Activated naive CD4-positive, alpha-beta T cell treated with anti-CD3 and anti-CD28 coated beads, Interleukin-2, amount 10 ng/mL, durations not matched to agents 7 days and 5 days (primary cell): Measurements from ENCODE around the gene GABRA5.
"Not testable (repeated sequence)": the region's sequence is repeated elsewhere in the genome, so short reads cannot be mapped to it uniquely, and the experiment has no call there.

ENCODE experiments used
- CTCF ChIA-PET: fragments of 350-600 bp; sonication (Branson Sonifier 250); formaldehyde crosslinking; loops from one replicate; lab custom pipeline; 2021; ENCODE audit warnings: antibody characterized with exemption; lab: Charles Lee
- DNase-seq: peaks from one replicate; pipeline ENCODE4 v3.0.0-alpha.2; 2020
- H3K27ac Mint-ChIP-seq: one replicate; pipeline ENCODE4 v1.8.0; 2021; ENCODE audit warnings: mild to moderate bottlenecking, moderate library complexity, mixed read lengths
- H3K27me3 Mint-ChIP-seq: one replicate; pipeline ENCODE4 v1.8.0; 2021; ENCODE audit warnings: mild to moderate bottlenecking, mixed read lengths
- H3K36me3 Mint-ChIP-seq: one replicate; pipeline ENCODE4 v1.8.0; 2021; ENCODE audit warnings: mixed read lengths
- H3K4me1 Mint-ChIP-seq: one replicate; pipeline ENCODE4 v1.8.0; 2021; ENCODE audit warnings: mixed read lengths
- H3K4me3 Mint-ChIP-seq: one replicate; pipeline ENCODE4 v1.8.0; 2021; ENCODE audit warnings: mild to moderate bottlenecking, moderate library complexity, mixed read lengths
- H3K9me3 Mint-ChIP-seq: one replicate; pipeline ENCODE4 v1.8.0; 2021; ENCODE audit warnings: mixed read lengths

Gene GABRA5

DNA sequence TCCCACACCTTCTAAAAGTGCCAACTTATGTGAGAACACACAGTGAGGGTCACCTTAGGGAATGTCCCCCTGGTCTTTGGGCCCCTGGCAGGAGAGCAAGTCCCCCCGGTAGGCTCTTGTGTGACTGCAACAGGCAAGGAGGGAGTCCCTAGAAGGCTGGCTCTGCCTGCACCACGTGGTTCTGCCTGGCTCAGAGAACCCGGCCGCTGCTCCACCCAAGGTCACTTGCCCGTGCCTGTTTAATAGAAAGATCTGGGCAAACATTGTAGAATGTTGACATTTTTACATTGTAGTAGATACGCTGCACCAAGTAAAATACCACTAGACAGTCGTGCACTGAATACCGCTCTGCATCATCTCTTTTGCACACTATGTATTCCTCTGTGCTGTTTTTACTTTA is 21.9 kb downstream of the GABRA5 start:
- H3K27me3 Mint-ChIP-seq: peaks cover 12% of the 10 kb centered on the region
- CTCF ChIA-PET: interaction anchor here (0.9 to 1.8 kb wide), 2 partner anchors 127 to 129 kb away, joined by 4 to 5 read pairs; no protein-coding TSS in a partner anchor
- peaks cover 8% of the 10 kb centered on the region for H3K9me3 Mint-ChIP-seq
- DNase-seq: no peak
- no peaks in the 10 kb centered on the region for H3K4me1 Mint-ChIP-seq
- H3K36me3 Mint-ChIP-seq: no peaks in the 10 kb centered on the region
- no peak overlapping the region for H3K4me3 Mint-ChIP-seq
- H3K27ac Mint-ChIP-seq: no peak overlapping the region

GRCh38 chr15:26889298-26889898 is 22.5 kb downstream of the GABRA5 start:
- DNase-seq: peak; percentile 73
- CTCF ChIA-PET: interaction anchor here (0.9 to 1.8 kb wide), 2 partner anchors 127 to 129 kb away, joined by 4 to 5 read pairs; no protein-coding TSS in a partner anchor
- Mint-ChIP-seq H3K4me1 (no peaks in the 10 kb centered on the region), H3K9me3 (peaks cover 10% of the 10 kb centered on the region), H3K4me3 (no peak overlapping the region), H3K36me3 (no peaks in the 10 kb centered on the region), H3K27ac (no peak overlapping the region), H3K27me3 (peaks cover 12% of the 10 kb centered on the region)

DNA sequence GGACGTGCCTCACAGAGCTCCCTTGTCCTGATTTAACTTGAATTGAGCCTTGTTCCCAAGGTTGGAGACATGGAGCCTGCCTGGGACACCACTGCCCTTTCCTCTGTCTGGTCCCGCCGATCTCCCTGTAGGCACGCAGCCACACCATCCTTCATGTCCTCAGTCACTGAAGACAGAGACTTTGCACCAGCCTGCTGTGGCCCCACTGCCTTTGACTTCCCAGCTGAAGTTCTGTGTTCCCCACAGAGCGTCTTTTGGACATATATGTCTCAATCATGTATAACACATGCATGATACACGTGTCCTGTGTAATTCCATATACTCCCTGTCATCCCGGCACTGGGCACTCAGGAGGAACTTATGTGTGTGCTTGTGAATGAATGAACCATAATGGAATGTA is 23.6 kb downstream of the GABRA5 start:
- CTCF ChIA-PET: interaction anchor here (1.2 to 1.8 kb wide), 5 partner anchors 15 to 468 kb away, joined by 4 to 11 read pairs (median 5); no protein-coding TSS in a partner anchor
- H3K27ac Mint-ChIP-seq: no peak overlapping the region
- peaks cover 17% of the 10 kb centered on the region for H3K9me3 Mint-ChIP-seq
- no peaks in the 10 kb centered on the region for H3K36me3 Mint-ChIP-seq
- peaks cover 12% of the 10 kb centered on the region for H3K27me3 Mint-ChIP-seq
- no peak for DNase-seq
- H3K4me3 Mint-ChIP-seq: no peak overlapping the region
- no peaks in the 10 kb centered on the region for H3K4me1 Mint-ChIP-seq

DNA sequence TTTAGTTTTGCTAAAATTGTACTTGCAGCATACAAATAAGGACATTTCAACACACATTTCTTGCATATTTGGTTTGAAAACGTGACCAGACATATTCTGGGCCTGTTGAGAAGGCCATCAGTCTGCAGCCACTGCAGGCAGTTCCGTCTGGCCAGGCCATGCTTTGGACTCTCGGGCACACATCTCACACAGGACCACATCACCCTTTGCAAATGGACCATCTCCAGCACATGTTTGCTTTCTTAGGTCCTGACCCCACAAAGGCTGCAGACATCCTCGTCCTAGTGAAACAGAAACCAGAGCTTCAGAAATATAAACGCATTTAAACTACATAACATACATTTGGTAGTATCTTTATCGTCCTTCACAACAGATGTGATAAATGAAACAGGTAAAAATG is 24.1 kb downstream of the GABRA5 start:
- H3K27ac Mint-ChIP-seq: no peak overlapping the region
- peaks cover 12% of the 10 kb centered on the region for H3K27me3 Mint-ChIP-seq
- H3K4me3 Mint-ChIP-seq: no peak overlapping the region
- H3K9me3 Mint-ChIP-seq: peaks cover 17% of the 10 kb centered on the region
- no peaks in the 10 kb centered on the region for H3K4me1 Mint-ChIP-seq
- no peak for DNase-seq
- H3K36me3 Mint-ChIP-seq: no peaks in the 10 kb centered on the region
- CTCF ChIA-PET: interaction anchor here (0.6 to 1.6 kb wide), 9 partner anchors 9 to 467 kb away, joined by 3 to 11 read pairs (median 4); no protein-coding TSS in a partner anchor

- Mint-ChIP-seq H3K36me3 (no peaks in the 10 kb centered on the region), H3K4me3 (no peak overlapping the region), H3K9me3 (peaks cover 17% of the 10 kb centered on the region), H3K27ac (no peak overlapping the region), H3K4me1 (no peaks in the 10 kb centered on the region), H3K27me3 (peaks cover 12% of the 10 kb centered on the region)
- CTCF ChIA-PET: interaction anchor here (0.6 to 1.6 kb wide), 9 partner anchors 8 to 467 kb away, joined by 3 to 11 read pairs (median 4); no protein-coding TSS in a partner anchor
- peak; percentile 63 for DNase-seq
These were observed 24.8 kb downstream of the GABRA5 start for GRCh38 chr15:26891448-26892181.

DNA sequence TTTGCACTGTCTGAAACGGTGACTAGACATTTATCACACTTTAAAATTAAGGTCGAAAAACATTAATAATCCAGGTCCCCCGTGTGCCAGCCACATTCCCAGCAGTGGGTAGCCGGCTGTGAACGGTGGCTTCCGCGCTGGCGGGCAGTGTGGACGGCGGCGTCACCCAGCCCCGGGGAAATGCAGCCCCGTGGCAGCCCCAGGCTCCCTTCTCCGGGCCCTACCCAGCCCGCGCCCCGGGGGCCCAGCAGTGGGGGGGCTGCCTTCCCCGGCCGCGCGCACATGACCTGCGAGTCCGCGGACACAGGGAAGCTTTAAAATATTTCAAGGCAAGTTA is 25.3 kb downstream of the GABRA5 start:
- Mint-ChIP-seq H3K27ac (no peak overlapping the region), H3K36me3 (no peaks in the 10 kb centered on the region), H3K27me3 (peaks cover 12% of the 10 kb centered on the region), H3K9me3 (peaks cover 17% of the 10 kb centered on the region), H3K4me3 (no peak overlapping the region), H3K4me1 (no peaks in the 10 kb centered on the region)
- CTCF ChIA-PET: interaction anchor here (1.6 kb wide), 1 partner anchor 129 kb away, joined by 4 read pairs; no protein-coding TSS in a partner anchor
- DNase-seq: no peak

DNA sequence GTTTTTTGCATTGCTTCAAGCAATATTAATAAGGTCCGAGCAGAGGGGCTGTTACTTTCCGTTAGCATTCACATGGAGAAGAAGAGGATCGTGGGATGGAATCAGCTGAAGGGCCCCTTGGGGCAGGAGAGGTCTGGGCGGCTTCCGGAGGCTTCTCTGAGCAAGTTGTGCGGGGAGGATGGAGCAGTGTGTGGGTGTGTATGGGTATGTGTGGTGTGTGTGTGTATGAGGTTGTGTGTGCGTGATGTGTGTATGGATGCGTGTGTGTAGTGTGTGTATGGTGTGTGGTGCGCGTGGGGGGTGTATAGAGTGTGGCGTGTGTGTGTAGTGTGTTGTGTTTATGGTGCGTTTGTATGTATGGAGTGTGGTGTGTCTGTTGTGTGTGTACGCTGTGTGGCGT is 25.8 kb downstream of the GABRA5 start:
- CTCF ChIA-PET: no interaction called here
- H3K4me1 Mint-ChIP-seq: no peaks in the 10 kb centered on the region
- H3K9me3 Mint-ChIP-seq: peaks cover 17% of the 10 kb centered on the region
- no peak overlapping the region for H3K27ac Mint-ChIP-seq
- no peak overlapping the region for H3K4me3 Mint-ChIP-seq
- DNase-seq: no peak
- H3K36me3 Mint-ChIP-seq: no peaks in the 10 kb centered on the region
- peaks cover 12% of the 10 kb centered on the region for H3K27me3 Mint-ChIP-seq

DNA sequence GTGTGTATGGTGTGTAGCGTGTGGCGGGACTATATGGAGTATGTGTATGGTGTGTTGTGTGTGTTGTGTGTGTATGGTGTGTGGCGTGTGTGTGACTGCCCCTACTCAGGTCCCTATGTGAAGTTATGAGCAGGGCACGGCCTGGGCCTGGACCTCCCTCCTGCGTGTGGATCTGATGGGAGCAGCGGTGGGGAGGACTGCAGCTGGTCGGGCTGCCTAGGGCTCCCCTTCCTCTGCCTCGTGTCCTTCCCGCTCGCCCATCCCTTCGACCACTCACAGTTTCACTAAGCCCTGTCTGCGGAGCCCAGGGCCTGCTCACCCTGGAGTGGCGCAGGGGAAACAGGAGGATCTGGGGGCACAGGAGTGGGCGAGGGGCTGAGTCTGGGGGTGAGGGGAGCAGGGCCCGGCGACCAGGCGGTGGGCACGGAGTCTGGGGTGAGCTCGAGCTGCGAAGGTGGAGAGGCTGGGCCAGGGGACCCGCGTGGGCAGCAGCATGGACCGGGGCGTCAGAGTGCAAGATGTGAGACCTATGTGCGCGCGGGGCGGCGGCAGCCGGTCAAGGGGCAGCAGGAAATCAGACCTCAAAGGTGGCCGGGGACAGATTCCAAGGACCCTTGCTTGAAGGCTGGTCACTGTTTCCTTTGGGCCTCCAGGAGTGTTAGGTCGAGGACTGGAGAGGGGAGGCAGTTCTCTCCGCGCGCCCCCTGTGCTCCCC is 26.6 kb downstream of the GABRA5 start:
- Mint-ChIP-seq H3K27me3 (peaks cover 12% of the 10 kb centered on the region), H3K36me3 (no peaks in the 10 kb centered on the region), H3K27ac (no peak overlapping the region), H3K9me3 (peaks cover 17% of the 10 kb centered on the region), H3K4me1 (no peaks in the 10 kb centered on the region), H3K4me3 (no peak overlapping the region)
- DNase-seq: no peak
- CTCF ChIA-PET: no interaction called here

GRCh38 chr15:26894181-26894580 is 27.3 kb downstream of the GABRA5 start:
- Mint-ChIP-seq H3K27me3 (peaks cover 12% of the 10 kb centered on the region), H3K27ac (no peak overlapping the region), H3K9me3 (peaks cover 17% of the 10 kb centered on the region), H3K36me3 (no peaks in the 10 kb centered on the region), H3K4me1 (no peaks in the 10 kb centered on the region), H3K4me3 (no peak overlapping the region)
- CTCF ChIA-PET: no interaction called here
- DNase-seq: no peak

DNA sequence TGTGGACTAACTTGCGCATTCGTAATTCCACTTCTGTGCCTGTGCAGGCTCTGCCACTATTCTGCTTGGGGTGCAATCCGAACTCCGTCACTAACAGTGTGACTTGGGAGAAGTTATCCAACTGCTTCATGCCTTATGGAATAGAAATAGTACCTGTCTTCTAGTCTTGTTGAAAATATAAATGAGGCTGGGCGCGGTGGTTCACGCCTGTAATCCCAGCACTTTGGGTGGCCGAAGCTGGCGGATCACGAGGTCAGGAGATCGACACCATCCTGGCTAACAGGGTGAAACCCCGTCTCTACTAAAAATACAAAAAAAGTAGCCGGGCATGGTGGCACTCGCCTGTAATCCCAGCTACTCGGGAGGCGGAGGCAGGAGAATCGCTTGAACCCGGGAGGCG is 28.5 kb downstream of the GABRA5 start:
- Mint-ChIP-seq H3K27me3 (peaks cover 11% of the 10 kb centered on the region), H3K9me3 (peaks cover 19% of the 10 kb centered on the region)
- DNase-seq, H3K27ac Mint-ChIP-seq, H3K4me1 Mint-ChIP-seq, H3K36me3 Mint-ChIP-seq, H3K4me3 Mint-ChIP-seq, CTCF ChIA-PET: not testable (repeated sequence)

DNA sequence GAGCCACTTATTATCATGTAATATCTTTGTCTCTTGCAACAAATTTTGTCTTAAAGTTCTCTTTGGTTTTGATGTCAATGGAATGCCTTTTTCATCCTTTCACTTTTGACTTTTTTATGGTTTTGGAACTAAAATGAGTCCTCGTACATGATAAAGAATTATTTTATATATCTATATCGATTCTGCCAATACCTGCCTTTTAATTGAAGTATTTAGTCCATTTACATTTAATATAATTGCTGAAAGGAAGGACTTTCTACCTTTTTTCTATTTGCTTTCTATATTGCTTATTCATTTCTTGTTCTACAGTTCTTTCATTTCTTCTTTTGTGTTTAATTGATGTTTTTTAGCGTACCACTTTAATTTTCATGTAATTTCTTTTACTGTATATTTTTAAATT is 32.8 kb downstream of the GABRA5 start:
- Mint-ChIP-seq H3K9me3 (peaks cover 19% of the 10 kb centered on the region), H3K27ac (no peak overlapping the region), H3K4me1 (no peaks in the 10 kb centered on the region), H3K4me3 (no peak overlapping the region), H3K36me3 (no peaks in the 10 kb centered on the region), H3K27me3 (no peaks in the 10 kb centered on the region)
- CTCF ChIA-PET: interaction anchor here (1.0 kb wide), 1 partner anchor 8 kb away, joined by 4 read pairs; no protein-coding TSS in a partner anchor
- no peak for DNase-seq

DNA sequence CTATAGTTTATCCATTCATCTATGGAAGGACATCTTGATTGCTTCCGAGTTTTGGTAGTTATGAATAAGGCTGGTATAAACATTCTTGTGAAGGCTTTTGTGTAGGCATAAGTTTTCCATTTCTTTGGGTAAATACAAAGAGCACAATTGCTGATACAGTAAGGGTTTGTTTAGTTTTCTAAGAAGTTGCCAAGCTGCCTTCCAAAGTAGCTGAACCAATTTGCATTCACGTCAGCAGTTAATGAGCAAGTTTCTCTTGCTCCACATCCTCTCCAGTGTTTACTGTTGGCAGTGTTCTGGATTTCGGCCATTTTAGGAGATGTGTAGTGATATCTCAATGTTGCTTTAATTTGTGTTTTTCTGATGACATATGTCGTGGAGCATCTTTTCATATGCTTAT is 34.2 kb downstream of the GABRA5 start:
- CTCF ChIA-PET: no interaction called here
- Mint-ChIP-seq H3K27me3 (no peaks in the 10 kb centered on the region), H3K4me3 (no peak overlapping the region), H3K27ac (no peak overlapping the region), H3K9me3 (peaks cover 22% of the 10 kb centered on the region), H3K4me1 (no peaks in the 10 kb centered on the region), H3K36me3 (no peaks in the 10 kb centered on the region)
- DNase-seq: no peak

DNA sequence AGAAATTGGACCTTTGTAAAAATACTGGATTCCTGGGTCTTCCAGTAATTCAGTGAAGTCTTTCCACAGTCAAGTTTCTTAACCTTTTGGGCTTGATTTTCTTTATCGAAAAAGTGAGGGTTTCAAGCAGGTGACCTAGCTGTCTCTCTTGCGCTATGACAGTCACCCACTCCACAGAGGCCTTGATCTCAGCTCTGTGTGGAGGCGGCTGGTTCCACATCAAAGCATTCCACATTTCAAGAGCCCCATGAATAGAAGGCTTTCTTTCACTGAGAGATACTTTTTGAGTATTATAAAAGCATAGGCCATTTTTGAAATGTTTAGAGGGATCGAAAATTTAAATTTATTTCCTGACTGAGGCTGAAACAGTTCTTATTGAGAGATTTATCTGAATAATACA is 43.9 kb downstream of the GABRA5 start:
- CTCF ChIA-PET: no interaction called here
- Mint-ChIP-seq H3K9me3 (peaks cover 14% of the 10 kb centered on the region), H3K4me3 (no peak overlapping the region), H3K27ac (no peak overlapping the region), H3K27me3 (no peaks in the 10 kb centered on the region), H3K4me1 (no peaks in the 10 kb centered on the region), H3K36me3 (no peaks in the 10 kb centered on the region)
- DNase-seq: no peak

DNA sequence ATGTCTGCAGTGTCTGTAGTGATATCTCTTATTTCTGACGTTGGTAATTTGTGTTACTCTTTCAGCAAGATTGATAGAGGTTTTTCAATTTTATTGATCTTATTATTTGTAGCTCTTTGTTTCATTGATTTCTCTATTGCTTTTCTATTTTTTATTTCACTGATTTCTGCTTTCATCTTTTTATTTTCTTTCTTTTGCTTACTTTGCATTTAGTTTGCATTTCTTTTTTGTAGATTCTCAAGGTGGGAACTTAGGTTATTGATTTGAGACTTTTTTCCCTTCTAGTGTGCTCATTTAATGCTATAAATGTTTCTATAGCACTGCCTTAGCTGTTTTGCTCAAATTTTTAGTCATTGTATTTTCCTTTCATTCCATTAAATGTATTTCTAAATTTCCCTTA is 54.6 kb downstream of the GABRA5 start:
- DNase-seq: no peak
- peaks cover 4% of the 10 kb centered on the region for H3K9me3 Mint-ChIP-seq
- CTCF ChIA-PET: interaction anchor here (0.6 kb wide), 1 partner anchor 90 kb away, joined by 4 read pairs; no protein-coding TSS in a partner anchor

More for the DNA sequence above, 54.6 kb downstream of the GABRA5 start:
- Mint-ChIP-seq H3K36me3 (no peaks in the 10 kb centered on the region), H3K4me3 (no peak overlapping the region), H3K4me1 (no peaks in the 10 kb centered on the region), H3K27ac (no peak overlapping the region), H3K27me3 (no peaks in the 10 kb centered on the region)
